GM13976 (cell line): ENCODE data around the gene ZNF223.

Experiments used
- DNase-seq: peaks from one replicate; pipeline ENCODE4 v3.0.0; 2012; ENCODE audit warnings: low spot score
- in situ Hi-C: fragments of 300-500 bp; cut with MboI; formaldehyde crosslinking; loops from one replicate; pipeline ENCODE4 v1.12.0; 2022; ENCODE audit warnings: low sequenced_read_pairs, mixed read lengths, inconsistent platforms; ENCODE audit not compliant: unreplicated experiment
- TF ChIP-seq, protein P1 (sequence below): IDR thresholded peaks from 2 replicates; pipeline ENCODE4 v1.5.1; 2012; ENCODE audit warnings: borderline replicate concordance, mild to moderate bottlenecking; ENCODE audit not compliant: insufficient read depth; ENCODE audit errors: extremely low read depth, missing control alignments, control extremely low read depth

ZNF223 gene

DNA sequence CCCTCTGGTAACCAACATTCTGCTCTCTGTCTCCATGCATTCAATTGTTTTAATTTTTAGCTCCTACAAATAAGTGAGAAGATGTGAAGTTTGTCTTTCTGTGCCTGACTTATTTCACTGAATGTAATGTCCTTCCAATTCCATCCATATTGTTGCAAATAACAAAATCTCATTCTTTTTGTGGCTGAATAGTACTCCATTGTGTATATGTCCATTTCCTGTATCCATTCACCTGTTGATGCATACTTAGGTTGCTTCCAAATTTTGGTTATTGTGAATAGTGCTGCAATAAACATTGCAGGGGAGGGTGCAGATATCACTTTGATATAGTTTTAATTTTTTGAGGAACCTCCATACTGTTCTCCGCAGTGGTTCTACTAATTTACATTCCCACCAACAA lies 17.6 kb downstream of the ZNF223 start:
- DNase-seq, result no peak
- TF ChIP-seq, protein P1, sequence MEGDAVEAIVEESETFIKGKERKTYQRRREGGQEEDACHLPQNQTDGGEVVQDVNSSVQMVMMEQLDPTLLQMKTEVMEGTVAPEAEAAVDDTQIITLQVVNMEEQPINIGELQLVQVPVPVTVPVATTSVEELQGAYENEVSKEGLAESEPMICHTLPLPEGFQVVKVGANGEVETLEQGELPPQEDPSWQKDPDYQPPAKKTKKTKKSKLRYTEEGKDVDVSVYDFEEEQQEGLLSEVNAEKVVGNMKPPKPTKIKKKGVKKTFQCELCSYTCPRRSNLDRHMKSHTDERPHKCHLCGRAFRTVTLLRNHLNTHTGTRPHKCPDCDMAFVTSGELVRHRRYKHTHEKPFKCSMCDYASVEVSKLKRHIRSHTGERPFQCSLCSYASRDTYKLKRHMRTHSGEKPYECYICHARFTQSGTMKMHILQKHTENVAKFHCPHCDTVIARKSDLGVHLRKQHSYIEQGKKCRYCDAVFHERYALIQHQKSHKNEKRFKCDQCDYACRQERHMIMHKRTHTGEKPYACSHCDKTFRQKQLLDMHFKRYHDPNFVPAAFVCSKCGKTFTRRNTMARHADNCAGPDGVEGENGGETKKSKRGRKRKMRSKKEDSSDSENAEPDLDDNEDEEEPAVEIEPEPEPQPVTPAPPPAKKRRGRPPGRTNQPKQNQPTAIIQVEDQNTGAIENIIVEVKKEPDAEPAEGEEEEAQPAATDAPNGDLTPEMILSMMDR, result no peak
- in situ Hi-C loops, result no loop called here

DNA sequence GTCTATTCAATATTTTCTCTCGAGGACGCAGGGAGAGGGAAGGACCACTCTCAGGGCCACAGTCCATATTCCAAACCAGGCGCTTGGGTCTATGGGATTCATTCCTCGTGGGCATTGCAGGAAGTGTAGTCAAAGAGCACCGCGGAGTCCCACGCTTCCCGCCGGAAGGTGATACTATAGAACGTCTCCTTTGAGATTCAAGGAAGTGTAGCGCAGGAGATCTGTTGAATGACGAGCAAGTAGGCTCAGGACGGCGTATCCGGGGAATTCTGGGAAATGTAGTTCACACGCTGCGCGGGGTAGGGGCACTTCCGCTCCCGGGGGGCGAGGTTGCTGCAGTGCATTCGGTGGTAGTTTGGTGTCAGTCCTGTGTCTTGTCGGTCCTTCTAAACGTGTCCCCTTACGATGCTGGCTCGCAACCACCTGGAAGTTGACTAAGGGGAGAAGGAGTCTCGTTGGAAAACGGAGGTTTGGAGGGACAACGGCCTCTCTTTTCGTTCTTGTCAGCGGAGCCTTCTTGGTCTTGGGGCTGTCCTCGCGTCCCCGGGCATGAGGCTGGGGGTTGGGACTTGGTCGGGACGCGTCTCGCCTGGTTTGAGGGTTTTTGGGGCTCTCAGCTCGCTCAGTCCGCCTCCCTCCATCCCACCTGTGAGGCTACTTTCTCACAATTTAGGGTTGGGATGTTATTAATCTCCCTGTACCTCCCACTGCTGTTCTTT lies 20.1 kb downstream of the ZNF223 start, which contains the start of gene ZNF284:
TSS of gene ZNF284 (plus strand) at position 336 of the 719 bp plus-strand sequence. CDS start 4,231 bp downstream, outside the sequence.
- in situ Hi-C loops, result no loop called here
- TF ChIP-seq, protein P1, result no peak
- peak; percentile 87 for DNase-seq

DNA sequence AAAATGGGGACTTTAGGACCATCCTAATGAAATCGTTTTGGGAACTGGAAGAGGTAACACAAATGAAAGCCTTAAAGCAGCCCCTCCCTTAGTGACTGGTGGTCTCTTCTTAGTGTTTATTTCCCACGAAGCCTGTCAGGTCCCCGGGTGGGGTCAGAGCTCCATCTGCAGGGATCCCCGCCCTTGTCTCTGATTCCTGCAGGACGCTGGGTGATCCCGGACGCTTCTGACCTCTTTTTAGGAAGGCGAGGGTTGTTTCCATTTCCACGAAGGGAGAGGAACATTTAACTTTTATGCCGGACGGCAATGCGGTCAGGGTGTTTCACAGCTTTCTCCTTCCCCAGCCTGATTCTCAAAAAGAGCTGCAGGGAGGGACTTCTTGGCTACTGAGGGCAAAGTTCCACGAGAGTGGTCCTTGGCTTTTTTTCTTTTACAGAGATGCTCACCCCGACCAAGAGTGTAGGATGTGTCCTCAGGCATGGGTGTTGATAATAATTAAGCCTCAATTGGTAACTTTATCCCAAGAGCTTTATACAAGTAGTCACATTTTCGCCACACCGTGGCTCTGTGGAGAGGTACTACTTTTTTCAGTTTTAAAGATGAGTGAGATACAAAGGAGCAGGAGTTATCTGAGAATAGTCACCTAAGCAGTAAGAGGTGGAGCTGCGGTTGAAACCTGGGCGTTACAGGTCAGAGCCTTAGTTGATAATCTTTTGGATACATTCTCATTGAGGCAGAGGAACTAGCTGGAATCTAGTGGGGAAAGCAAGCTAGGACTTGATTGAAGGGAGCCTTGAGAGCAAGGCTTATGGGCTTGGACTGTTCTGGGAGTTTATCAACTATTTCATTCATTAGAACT lies 20.9 kb downstream of the ZNF223 start:
- DNase-seq, result peak; percentile 34

DNA sequence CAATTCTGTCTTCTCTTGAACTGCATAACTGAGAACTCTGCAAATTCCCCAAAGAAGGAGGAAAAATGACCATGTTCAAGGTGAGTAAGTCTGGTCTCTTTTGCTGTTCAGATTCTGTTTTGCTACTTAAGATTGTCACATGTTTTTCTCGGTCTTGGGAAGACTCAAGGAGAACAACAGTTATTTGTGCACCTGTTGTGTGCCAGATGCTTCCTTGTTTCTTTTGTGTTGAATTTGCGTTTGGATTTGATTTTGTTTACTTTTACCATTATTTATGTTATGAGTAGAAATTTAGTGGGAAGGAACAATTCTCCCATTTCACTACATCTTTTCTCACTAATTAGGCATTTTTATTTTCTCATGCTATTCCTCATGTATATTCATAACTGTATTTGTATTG lies 24.5 kb downstream of the ZNF223 start:
- no peak for DNase-seq
- in situ Hi-C loops, result no loop called here
- TF ChIP-seq, protein P1, result no peak

More for the DNA sequence above, 20.9 kb downstream of the ZNF223 start:
- TF ChIP-seq, protein P1, result no peak
- in situ Hi-C loops, result no loop called here

DNA sequence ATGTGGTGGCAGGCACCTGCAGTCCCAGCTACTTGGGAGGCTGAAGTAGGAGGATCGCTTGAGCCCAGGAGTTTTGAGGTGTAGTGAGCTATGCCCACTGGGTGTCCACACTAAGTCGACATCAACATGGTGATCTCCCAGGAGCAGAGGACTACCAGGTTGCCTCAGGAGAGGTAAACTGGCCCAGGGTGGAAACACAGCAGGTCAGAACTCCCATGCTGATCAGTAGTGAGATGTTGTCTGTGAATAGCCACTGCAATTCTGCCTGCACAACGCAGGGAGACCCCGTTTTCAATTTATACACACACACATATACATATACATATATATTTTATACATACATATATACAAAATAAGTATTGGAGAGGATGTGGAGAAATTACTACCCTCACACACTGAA lies 40.3 kb downstream of the ZNF223 start:
- no peak for DNase-seq
- TF ChIP-seq, protein P1, result no peak
- in situ Hi-C loops, result no loop called here

DNA sequence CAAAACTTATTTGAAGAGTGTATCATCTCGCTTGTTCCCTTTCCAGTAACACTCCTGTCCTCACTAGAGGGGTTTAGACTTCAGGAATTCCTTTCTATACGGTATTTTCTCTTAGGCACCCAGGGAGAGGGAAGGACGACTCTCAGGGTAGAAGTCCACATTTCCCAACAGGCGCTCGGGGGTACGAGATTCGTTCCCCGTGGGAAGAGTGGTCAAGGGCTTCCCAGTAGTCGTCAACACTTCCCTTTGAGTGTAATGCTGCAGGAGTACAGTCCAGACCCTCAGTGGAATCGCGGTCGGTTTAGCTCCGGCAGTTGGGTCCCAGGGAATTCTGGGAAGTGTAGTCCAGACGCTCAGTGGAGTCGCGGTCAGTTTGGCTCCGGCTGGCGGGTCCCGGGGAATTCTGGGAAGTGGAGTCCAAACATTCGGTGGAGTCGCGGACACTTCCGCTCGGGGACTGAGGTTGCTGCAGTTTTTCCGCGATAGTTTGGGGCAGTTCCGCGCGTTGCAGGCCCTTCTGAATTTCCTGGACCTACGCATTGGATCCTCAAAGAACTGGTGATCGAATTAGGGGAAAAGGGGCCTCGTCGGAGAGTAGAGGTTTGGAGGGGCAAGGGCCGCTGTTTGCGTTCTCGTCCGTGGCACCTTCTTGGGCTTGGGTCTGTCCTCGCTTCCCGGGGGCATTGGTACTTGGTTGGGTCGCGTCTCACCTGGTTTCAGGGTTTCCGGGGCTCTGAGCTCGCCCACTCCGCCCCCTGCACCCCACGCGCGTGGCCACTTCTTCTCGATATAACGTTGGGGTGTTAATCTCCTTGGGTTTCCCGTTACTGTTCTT lies 42.3 kb downstream of the ZNF223 start, which contains the start of gene ZNF224:
TSS of gene ZNF224 (plus strand) at position 431 of the 835 bp plus-strand sequence. CDS start 3,513 bp downstream, outside the sequence.
- in situ Hi-C loops, result no loop called here
- TF ChIP-seq, protein P1, result no peak
- DNase-seq, result peak; percentile 90
